HCT116 (cell line): Measurements from ENCODE around the gene SDK1. TPM values are rescaled to one million over a fixed set of nuclear protein-coding genes. Genes with fewer than 3 reads are reported as not detected.

Source experiments
- ATAC-seq: fragments of 200-7000 bp; cut with Tn5 transposase; 2 replicates; pipeline ENCODE4 v1.9.1; 2020; ENCODE audit warnings: mild to moderate bottlenecking, moderate library complexity
- BruUV-seq: library from RNA; stranded (reverse); fragments of 400-500 nt; replicated peaks from 2 replicates; lab custom pipeline; 2021; lab: Mats Ljungman, UMichigan
- CTCF ChIA-PET: fragments of 300-600 bp; sonication (Branson Sonifier 250); formaldehyde crosslinking; loops from one replicate; lab custom pipeline; 2021; ENCODE audit warnings: antibody characterized with exemption; lab: Charles Lee
- POLR2A ChIA-PET: fragments of 300-600, 350-600 bp; sonication (Branson Sonifier 250); formaldehyde crosslinking; loops from one replicate; lab custom pipeline; 2021; ENCODE audit warnings: antibody characterized with exemption; lab: Charles Lee
- RAD21 ChIA-PET, 2 experiments: fragments of 300-600 bp; sonication (Branson Sonifier 250); formaldehyde crosslinking; loops; one replicate each; lab custom pipeline; 2023; ENCODE audit warnings: low total read pairs in 2 of 2; ENCODE audit not compliant: uncharacterized antibody in 2 of 2, unreplicated experiment in 2 of 2, low non-redundant PET in 1 of 2; lab: Charles Lee
- DNase-seq: peaks from one replicate; pipeline ENCODE4 v3.0.0-alpha.2; 2010; ENCODE audit warnings: low read depth, low spot score
- H2AFZ ChIP-seq: fragments of 200-600 bp; shearing (Covaris generic), sonication (generic); 2 replicates; pipeline ENCODE4 v1.6.1; 2017; ENCODE audit warnings: low read depth, mixed run types, mixed read lengths, antibody characterized with exemption, low read length; ENCODE audit not compliant: poor library complexity, severe bottlenecking
- H3K27ac ChIP-seq: 2 replicates; pipeline ENCODE4 v1.5.1; 2012; ENCODE audit warnings: low read depth, low read length
- H3K27me3 ChIP-seq: fragments of 200-600 bp; sonication (generic); 2 replicates; pipeline ENCODE4 v1.6.1; 2016; ENCODE audit warnings: mixed run types, low read length, mixed read lengths; ENCODE audit not compliant: insufficient read depth
- H3K36me3 ChIP-seq, 2 experiments: fragments of 200-500 bp in 1 of 2; fragments of 200-600 bp in 1 of 2; sonication (Bioruptor generic) in 1 of 2; sonication (generic) in 1 of 2; 2 replicates each; pipeline versions ENCODE4 v1.5.1 to v1.6.1; 2014 to 2016; ENCODE audit warnings: low read length in 2 of 2, inconsistent platforms in 1 of 2, mixed read lengths in 1 of 2, mixed run types in 1 of 2; ENCODE audit not compliant: insufficient read depth in 2 of 2, control insufficient read depth in 1 of 2
- H3K4me1 ChIP-seq, 2 experiments: fragments of 200-600 bp in 1 of 2; sonication (generic) in 1 of 2; 2 replicates each; pipeline versions ENCODE4 v1.5.1 to v1.6.1; 2012 to 2017; ENCODE audit warnings: low read length in 2 of 2, inconsistent platforms in 1 of 2, mild to moderate bottlenecking in 1 of 2, mixed read lengths in 1 of 2, mixed run types in 1 of 2, moderate library complexity in 1 of 2; ENCODE audit not compliant: insufficient read depth in 2 of 2, control insufficient read depth in 1 of 2
- H3K4me2 ChIP-seq: fragments of 200-600 bp; sonication (generic); 2 replicates; pipeline ENCODE4 v1.6.1; 2017; ENCODE audit warnings: mixed run types, low read length, mixed read lengths
- H3K4me3 ChIP-seq, 2 experiments: fragments of 200-600 bp in 1 of 2; sonication (generic) in 1 of 2; replicated peaks in 1 of 2; 2 replicates each; pipeline ENCODE4 v1.5.1; 2011 to 2016; ENCODE audit warnings: low read length in 2 of 2, control low read depth in 1 of 2, low read depth in 1 of 2, mild to moderate bottlenecking in 1 of 2, mixed read lengths in 1 of 2, mixed run types in 1 of 2
- H3K79me2 ChIP-seq: fragments of 200-600 bp; sonication (generic); 2 replicates; pipeline ENCODE4 v1.6.1; 2017; ENCODE audit warnings: mild to moderate bottlenecking, mixed run types, low read length, moderate library complexity, mixed read lengths; ENCODE audit not compliant: insufficient read depth
- H3K9ac ChIP-seq: fragments of 200-600 bp; sonication (generic); 2 replicates; pipeline ENCODE4 v1.6.1; 2016; ENCODE audit warnings: low read length, mixed read lengths
- H3K9me2 ChIP-seq: fragments of 200-600 bp; sonication (generic), shearing (Covaris generic); 2 replicates; pipeline ENCODE4 v1.6.1; 2017; ENCODE audit warnings: mixed run types, mild to moderate bottlenecking, moderate library complexity; ENCODE audit not compliant: insufficient read depth
- H3K9me3 ChIP-seq, 2 experiments: fragments of 200-500 bp in 1 of 2; fragments of 200-600 bp in 1 of 2; sonication (Bioruptor generic) in 1 of 2; sonication (generic) in 1 of 2; 2 replicates each; pipeline ENCODE4 v1.6.1; 2014 to 2017; ENCODE audit warnings: low read length in 2 of 2, mixed read lengths in 2 of 2, inconsistent platforms in 1 of 2, low read depth in 1 of 2, mild to moderate bottlenecking in 1 of 2, mixed run types in 1 of 2, moderate library complexity in 1 of 2; ENCODE audit not compliant: control insufficient read depth in 1 of 2, insufficient read depth in 1 of 2
- H4K20me1 ChIP-seq: fragments of 200-600 bp; sonication (generic), shearing (Covaris generic); 2 replicates; pipeline ENCODE4 v1.6.1; 2017; ENCODE audit warnings: mixed run types, mild to moderate bottlenecking, moderate library complexity; ENCODE audit not compliant: insufficient read depth
- CEBPB ChIP-seq: IDR thresholded peaks from 2 replicates; pipeline ENCODE4 v1.6.1; 2012; ENCODE audit warnings: low read depth
- EGR1 ChIP-seq: IDR thresholded peaks from 2 replicates; pipeline ENCODE4 v1.6.1; 2012; ENCODE audit warnings: low read depth
- EZH2 ChIP-seq: fragments of 200-600 bp; sonication (generic); IDR thresholded peaks from 2 replicates; pipeline ENCODE4 v1.6.1; 2017; ENCODE audit warnings: antibody characterized with exemption, mixed run types
- MAX ChIP-seq: IDR thresholded peaks from 2 replicates; pipeline ENCODE4 v1.6.1; 2012
- POLR2A ChIP-seq: IDR thresholded peaks from 2 replicates; pipeline ENCODE4 v1.7.0; 2011; ENCODE audit warnings: borderline replicate concordance; ENCODE audit not compliant: insufficient read depth, insufficient read length; ENCODE audit errors: extremely low read depth
- POLR2AphosphoS5 ChIP-seq: IDR thresholded peaks from 2 replicates; pipeline ENCODE4 v1.6.1; 2011; ENCODE audit warnings: mild to moderate bottlenecking, low read depth, low read length, moderate library complexity
- RAD21 ChIP-seq: IDR thresholded peaks from 2 replicates; pipeline ENCODE4 v1.6.1; 2012; ENCODE audit warnings: low read depth, mild to moderate bottlenecking
- TCF7L2 ChIP-seq: IDR thresholded peaks from 2 replicates; pipeline ENCODE4 v1.7.0; 2011; ENCODE audit warnings: borderline replicate concordance, inconsistent platforms; ENCODE audit not compliant: insufficient read depth, insufficient read length; ENCODE audit errors: extremely low read depth
- YY1 ChIP-seq: IDR thresholded peaks from 2 replicates; pipeline ENCODE4 v1.6.1; 2011; ENCODE audit warnings: low read length, low read depth, moderate library complexity, mild to moderate bottlenecking; ENCODE audit not compliant: insufficient replicate concordance; ENCODE audit errors: extremely low read depth
- ZFX ChIP-seq: fragments of 450-650 bp; IDR thresholded peaks from 2 replicates; pipeline ENCODE4 v1.6.1; 2017
- intact Hi-C: fragments of 100-400 bp; cut with micrococcal nuclease; formaldehyde crosslinking; loops from 2 replicates; pipeline ENCODE4 v1.10.0; 2022
- total RNA-seq: library from RNA; stranded (reverse); gene quantifications from one replicate; pipeline ENCODE4 v1.2.1, GENCODE V29; 2021; ENCODE audit not compliant: unreplicated experiment
- TF ChIP-seq, protein P1 (sequence below): IDR thresholded peaks from 2 replicates; pipeline ENCODE4 v1.6.1; 2012; ENCODE audit warnings: low read depth

Gene SDK1
- total RNA-seq, 1 experiment from 2014 or later, result 0.05 TPM

- intact Hi-C loops, result no loop called here
- Histone ChIP-seq H3K9me3 (no peaks in the 10 kb centered on the region), H3K9ac (no peak overlapping the region), H3K4me1 (no peaks in the 10 kb centered on the region), H3K4me2 (no peak overlapping the region), H3K9me2 (no peaks in the 10 kb centered on the region), H3K27me3 (peaks cover 2% of the 10 kb centered on the region; the same call in 1 of the 2 replicates), H3K36me3 (no peaks in the 10 kb centered on the region), H4K20me1 (no peaks in the 10 kb centered on the region), H3K27ac (no peak overlapping the region), H2AFZ (no peak overlapping the region), H3K4me3 (no peak overlapping the region), H3K79me2 (no peaks in the 10 kb centered on the region)
- CTCF ChIA-PET, result no interaction called here
- no TSS peak for BruUV-seq
- DNase-seq, result no peak
- TF ChIP-seq RAD21, result no peak
- TF ChIP-seq, protein P1, sequence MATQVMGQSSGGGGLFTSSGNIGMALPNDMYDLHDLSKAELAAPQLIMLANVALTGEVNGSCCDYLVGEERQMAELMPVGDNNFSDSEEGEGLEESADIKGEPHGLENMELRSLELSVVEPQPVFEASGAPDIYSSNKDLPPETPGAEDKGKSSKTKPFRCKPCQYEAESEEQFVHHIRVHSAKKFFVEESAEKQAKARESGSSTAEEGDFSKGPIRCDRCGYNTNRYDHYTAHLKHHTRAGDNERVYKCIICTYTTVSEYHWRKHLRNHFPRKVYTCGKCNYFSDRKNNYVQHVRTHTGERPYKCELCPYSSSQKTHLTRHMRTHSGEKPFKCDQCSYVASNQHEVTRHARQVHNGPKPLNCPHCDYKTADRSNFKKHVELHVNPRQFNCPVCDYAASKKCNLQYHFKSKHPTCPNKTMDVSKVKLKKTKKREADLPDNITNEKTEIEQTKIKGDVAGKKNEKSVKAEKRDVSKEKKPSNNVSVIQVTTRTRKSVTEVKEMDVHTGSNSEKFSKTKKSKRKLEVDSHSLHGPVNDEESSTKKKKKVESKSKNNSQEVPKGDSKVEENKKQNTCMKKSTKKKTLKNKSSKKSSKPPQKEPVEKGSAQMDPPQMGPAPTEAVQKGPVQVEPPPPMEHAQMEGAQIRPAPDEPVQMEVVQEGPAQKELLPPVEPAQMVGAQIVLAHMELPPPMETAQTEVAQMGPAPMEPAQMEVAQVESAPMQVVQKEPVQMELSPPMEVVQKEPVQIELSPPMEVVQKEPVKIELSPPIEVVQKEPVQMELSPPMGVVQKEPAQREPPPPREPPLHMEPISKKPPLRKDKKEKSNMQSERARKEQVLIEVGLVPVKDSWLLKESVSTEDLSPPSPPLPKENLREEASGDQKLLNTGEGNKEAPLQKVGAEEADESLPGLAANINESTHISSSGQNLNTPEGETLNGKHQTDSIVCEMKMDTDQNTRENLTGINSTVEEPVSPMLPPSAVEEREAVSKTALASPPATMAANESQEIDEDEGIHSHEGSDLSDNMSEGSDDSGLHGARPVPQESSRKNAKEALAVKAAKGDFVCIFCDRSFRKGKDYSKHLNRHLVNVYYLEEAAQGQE, result no peak
- no peak for TF ChIP-seq POLR2A
- no peak for TF ChIP-seq ZFX
- peak; percentile 21; the same call in 1 of the 2 replicates for TF ChIP-seq CEBPB
- no peak for TF ChIP-seq POLR2AphosphoS5
- POLR2A ChIA-PET, result interaction anchor here (0.6 kb wide), 1 partner anchor 167 kb away, joined by 3 read pairs; no protein-coding TSS in a partner anchor
- RAD21 ChIA-PET, result no interaction called here
- no peak for ATAC-seq
Observed at GRCh38 chr7:3564231-3564630, 263.2 kb downstream of the SDK1 start.

DNA sequence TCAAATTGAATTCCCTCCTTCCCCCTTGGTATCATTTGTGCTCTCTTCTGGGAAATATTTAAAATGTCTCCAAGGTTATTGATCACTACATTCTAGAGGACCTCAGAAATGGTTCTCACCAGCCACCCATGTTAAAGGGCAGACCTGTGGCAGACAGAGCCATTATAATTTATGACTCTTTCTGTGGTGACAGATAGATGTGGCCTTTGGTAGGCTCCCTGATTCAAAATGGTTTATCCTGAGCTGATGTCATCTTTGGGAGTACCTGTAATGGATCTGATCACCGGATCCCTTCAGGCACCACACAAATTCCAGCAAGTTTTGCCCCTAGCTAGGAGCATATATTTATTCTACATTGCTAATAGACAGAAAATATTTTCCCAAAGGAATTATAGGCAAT is 267.5 kb downstream of the SDK1 start:
- POLR2A ChIA-PET, result no interaction called here
- Histone ChIP-seq H3K4me2 (no peak overlapping the region), H3K4me3 (no peak overlapping the region), H3K9ac (no peak overlapping the region), H3K4me1 (no peaks in the 10 kb centered on the region), H3K27ac (no peak overlapping the region), H3K79me2 (no peaks in the 10 kb centered on the region), H3K36me3 (no peaks in the 10 kb centered on the region), H3K9me2 (no peaks in the 10 kb centered on the region), H3K27me3 (peaks cover 9% of the 10 kb centered on the region; the same call in 1 of the 2 replicates), H3K9me3 (no peaks in the 10 kb centered on the region), H4K20me1 (no peaks in the 10 kb centered on the region), H2AFZ (no peak overlapping the region)
- CTCF ChIA-PET, result no interaction called here
- intact Hi-C loops, result no loop called here
- RAD21 ChIA-PET, result no interaction called here
- BruUV-seq, result no TSS peak
- DNase-seq (no peak), ATAC-seq (no peak)
- TF ChIP-seq MAX (no peak), YY1 (no peak), EGR1 (no peak), EZH2 (no peak), TCF7L2 (no peak)
- TF ChIP-seq, protein P1, result no peak
